Measurements from ENCODE around the gene FKBP1B.
"Not testable (repeated sequence)": the region's sequence is repeated elsewhere in the genome, so short reads cannot be mapped to it uniquely, and the experiment has no call there.

Gene FKBP1B

GRCh38 chr2:24072259-24072658, 22.7 kb downstream of the FKBP1B start:
- DNase-seq = no peak

GRCh38 chr2:24073816-24074215, 24.3 kb downstream of the FKBP1B start:
- no peak for DNase-seq

GRCh38 chr2:24075259-24075658, 25.7 kb downstream of the FKBP1B start:
- DNase-seq = no peak

- peak; percentile 93 to 96 for DNase-seq
Measured at GRCh38 chr2:24075915-24076848, 26.6 kb downstream of the FKBP1B start, which contains the start of gene SF3B6. Gene SF3B6 (minus strand): TSS chr2:24076326. CDS start chr2:24076229, 97 bp downstream.

GRCh38 chr2:24076849-24077534, 27.5 kb downstream of the FKBP1B start:
- no peak for DNase-seq

GRCh38 chr2:24077535-24077877, 28.0 kb downstream of the FKBP1B start:
- DNase-seq = no peak

- no peak for DNase-seq
Measured at GRCh38 chr2:24077879-24078278, 28.3 kb downstream of the FKBP1B start.

- no peak for DNase-seq
Measured at GRCh38 chr2:24080701-24081100, 31.2 kb downstream of the FKBP1B start.

- no peak for DNase-seq
Measured at GRCh38 chr2:24082787-24083566, 33.4 kb downstream of the FKBP1B start.

- DNase-seq = peak; percentile 80 to 88
Measured at GRCh38 chr2:24083567-24084385, 34.2 kb downstream of the FKBP1B start.

GRCh38 chr2:24084386-24085199, 35.1 kb downstream of the FKBP1B start, which contains the start of gene TP53I3:
Gene TP53I3 (minus strand): TSS chr2:24084834. CDS start chr2:24084326, 508 bp downstream.
- peak; percentile 78 to 93 for DNase-seq

GRCh38 chr2:24085200-24085489, 35.6 kb downstream of the FKBP1B start:
- DNase-seq = no peak

GRCh38 chr2:24086241-24086640, 36.7 kb downstream of the FKBP1B start:
- DNase-seq = no peak

GRCh38 chr2:24087032-24087431, 37.5 kb downstream of the FKBP1B start:
- DNase-seq = no peak

GRCh38 chr2:24088821-24089359, 39.3 kb downstream of the FKBP1B start:
- no peak for DNase-seq

- not testable (repeated sequence) for DNase-seq
Measured at GRCh38 chr2:24093270-24093669, 43.7 kb downstream of the FKBP1B start.

GRCh38 chr2:24095171-24095677, 45.7 kb downstream of the FKBP1B start:
- not testable (repeated sequence) for DNase-seq

GRCh38 chr2:24100732-24101131, 51.2 kb downstream of the FKBP1B start:
- not testable (repeated sequence) for DNase-seq

- no peak for DNase-seq
Measured at GRCh38 chr2:24101992-24102391, 52.5 kb downstream of the FKBP1B start.

- no peak for DNase-seq
Measured at GRCh38 chr2:24102677-24103076, 53.1 kb downstream of the FKBP1B start.

- DNase-seq = no peak
Measured at GRCh38 chr2:24104110-24104650, 54.6 kb downstream of the FKBP1B start.

Data from bone marrow (tissue), 2 donors.